Endodermal cell (in vitro differentiated cells): ENCODE measurements around the gene MTHFD2L. TPM values are rescaled to one million over a fixed set of nuclear protein-coding genes. Genes with fewer than 3 reads are reported as not detected.

Source experiments
- DNase-seq: peaks from one replicate; pipeline ENCODE4 v3.0.0-alpha.2; 2017
- H3K27ac ChIP-seq: 2 replicates; pipeline ENCODE4 v1.5.1; 2013; ENCODE audit warnings: mild to moderate bottlenecking, low read depth, low read length, moderate library complexity
- H3K27me3 ChIP-seq: 2 replicates; pipeline ENCODE4 v1.6.1; 2013; ENCODE audit warnings: mild to moderate bottlenecking, low read length, moderate library complexity; ENCODE audit not compliant: insufficient read depth, control insufficient read depth, poor library complexity, severe bottlenecking
- H3K36me3 ChIP-seq: 2 replicates; pipeline ENCODE4 v1.7.0; 2013; ENCODE audit warnings: mild to moderate bottlenecking, low read length, moderate library complexity; ENCODE audit not compliant: control insufficient read depth, insufficient read depth
- H3K4me1 ChIP-seq: one replicate; pipeline ENCODE4 v1.7.0; 2013; ENCODE audit warnings: low read length; ENCODE audit not compliant: control insufficient read depth, insufficient read depth
- H3K4me3 ChIP-seq: 2 replicates; pipeline ENCODE4 v1.5.1; 2013; ENCODE audit warnings: mild to moderate bottlenecking, low read length, moderate library complexity
- H3K9ac ChIP-seq: 2 replicates; pipeline ENCODE4 v1.6.1; 2013; ENCODE audit warnings: mild to moderate bottlenecking, low read length, moderate library complexity; ENCODE audit not compliant: poor library complexity, severe bottlenecking; ENCODE audit errors: extremely low read depth
- H3K9me3 ChIP-seq: 2 replicates; pipeline ENCODE4 v1.6.1; 2013; ENCODE audit warnings: mild to moderate bottlenecking, low read length, moderate library complexity; ENCODE audit not compliant: control insufficient read depth
- H3K27ac Mint-ChIP-seq: 2 replicates; pipeline ENCODE4 v1.8.0; 2020; ENCODE audit warnings: mixed read lengths
- H3K27me3 Mint-ChIP-seq: 2 replicates; pipeline ENCODE4 v1.8.0; 2021; ENCODE audit warnings: mild to moderate bottlenecking, mixed read lengths; ENCODE audit not compliant: insufficient read depth
- H3K36me3 Mint-ChIP-seq: 2 replicates; pipeline ENCODE4 v1.8.0; 2020; ENCODE audit warnings: low read depth, mixed read lengths
- H3K4me1 Mint-ChIP-seq: 2 replicates; pipeline ENCODE4 v1.8.0; 2020; ENCODE audit warnings: mixed read lengths
- H3K4me3 Mint-ChIP-seq: 2 replicates; pipeline ENCODE4 v1.8.0; 2020; ENCODE audit warnings: mild to moderate bottlenecking, moderate library complexity, mixed read lengths
- H3K9me3 Mint-ChIP-seq: 2 replicates; pipeline ENCODE4 v1.8.0; 2020; ENCODE audit warnings: mild to moderate bottlenecking, mixed read lengths
- CTCF ChIP-seq: fragments of 200-600 bp; sonication (generic); conservative IDR thresholded peaks from 2 replicates; pipeline ENCODE4 v1.5.0; 2021; ENCODE audit warnings: antibody characterized with exemption, mild to moderate bottlenecking
- WGBS, 2 experiments: methylation state at CpG; one replicate each; pipeline versions ENCODE4 v1.1.5 to v1.1.7; 2013; ENCODE audit warnings: missing lambda C conversion rate in 2 of 2, mixed read lengths in 1 of 2; ENCODE audit not compliant: insufficient coverage in 1 of 2, insufficient read length in 1 of 2; 5-methylcytosine and 5-hydroxymethylcytosine counted together
- total RNA-seq, 2 donors: library from RNA; stranded (reverse); fragmentation: NEBNext Ultra II Directional in 1 of 2; extraction: Animal tissue kit (Norgen Biotek cat#: 25700) in 1 of 2; gene quantifications; 2 replicates in 1 of 2; 3 replicates in 1 of 2; pipeline ENCODE4 v1.2.1, GENCODE V29; 2021

The MTHFD2L gene
- total RNA-seq, 2 donors from 2014 or later: 10.4 to 11.5 TPM

DNA sequence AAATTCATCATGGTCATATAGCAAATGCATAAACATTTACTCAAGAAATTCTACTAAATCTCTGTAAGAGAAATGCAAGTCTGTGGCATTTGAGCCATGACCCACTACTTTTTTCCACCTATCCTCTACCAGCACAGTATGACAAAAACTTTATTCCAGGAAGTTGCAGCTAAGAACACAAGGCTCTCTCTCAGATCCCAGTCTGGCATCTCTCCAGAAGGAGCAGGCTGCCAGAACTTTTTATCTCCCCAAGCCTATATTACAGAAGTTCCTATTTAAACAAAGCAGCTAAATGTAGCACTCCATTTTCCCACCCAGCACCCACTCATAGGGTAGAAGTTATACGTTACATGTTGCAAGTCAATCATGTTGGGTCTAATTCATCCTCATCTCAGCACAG lies 101.0 kb downstream of the MTHFD2L start:
- H3K36me3 Mint-ChIP-seq: no peaks in the 10 kb centered on the region
- H3K9me3 ChIP-seq: no peaks in the 10 kb centered on the region
- no peak overlapping the region for H3K27ac Mint-ChIP-seq

GRCh38 chr4:74260036-74260435 lies 102.1 kb downstream of the MTHFD2L start:
- H3K4me1 ChIP-seq: peaks cover 5% of the 10 kb centered on the region
- Mint-ChIP-seq H3K4me3 (no peak overlapping the region), H3K4me1 (peaks cover 2% of the 10 kb centered on the region), H3K27me3 (no peaks in the 10 kb centered on the region), H3K9me3 (no peaks in the 10 kb centered on the region), H3K27ac (no peak overlapping the region), H3K36me3 (no peaks in the 10 kb centered on the region)
- no peak overlapping the region for H3K9ac ChIP-seq
- DNase-seq: no peak
- no peaks in the 10 kb centered on the region for H3K27me3 ChIP-seq
- 94 to 100% methylated on average over 1 of the region's 1 CpG for WGBS, 2 experiments
- no peak overlapping the region for H3K27ac ChIP-seq
- no peaks in the 10 kb centered on the region for H3K36me3 ChIP-seq
- TF ChIP-seq CTCF: no peak
- H3K4me3 ChIP-seq: no peak overlapping the region
- H3K9me3 ChIP-seq: no peaks in the 10 kb centered on the region

More for the DNA sequence above, 101.0 kb downstream of the MTHFD2L start:
- TF ChIP-seq CTCF: no peak
- peaks cover 2% of the 10 kb centered on the region for H3K4me1 Mint-ChIP-seq
- Histone ChIP-seq H3K27me3 (no peaks in the 10 kb centered on the region), H3K36me3 (no peaks in the 10 kb centered on the region), H3K27ac (no peak overlapping the region), H3K4me3 (no peak overlapping the region), H3K4me1 (peaks cover 5% of the 10 kb centered on the region), H3K9ac (no peak overlapping the region)
- no peaks in the 10 kb centered on the region for H3K27me3 Mint-ChIP-seq
- DNase-seq: no peak
- no peak overlapping the region for H3K4me3 Mint-ChIP-seq
- 93 to 100% methylated on average over 1 of the region's 1 CpG for WGBS, 2 experiments
- H3K9me3 Mint-ChIP-seq: peaks cover under 1% of the 10 kb centered on the region

DNA sequence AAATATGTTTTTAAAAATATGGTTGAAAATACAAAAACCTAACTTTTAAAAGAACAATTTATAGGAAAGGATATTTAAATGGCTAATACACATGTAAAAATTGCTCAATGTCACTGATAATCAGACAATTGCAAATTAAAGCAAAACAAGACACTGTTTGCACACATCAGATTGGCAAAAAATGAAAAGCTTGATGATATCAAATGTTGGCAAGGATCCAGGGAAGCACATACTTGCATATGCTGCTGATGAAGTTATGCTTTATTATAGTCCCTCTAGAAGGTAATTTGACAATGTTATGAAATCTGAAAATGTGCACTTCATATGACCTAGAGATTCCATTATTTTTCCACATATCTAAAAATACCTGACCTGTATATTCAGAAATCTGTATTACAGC lies 104.6 kb downstream of the MTHFD2L start:
- Histone ChIP-seq H3K9ac (no peak overlapping the region), H3K27me3 (no peaks in the 10 kb centered on the region), H3K4me1 (peaks cover 5% of the 10 kb centered on the region), H3K9me3 (no peaks in the 10 kb centered on the region), H3K36me3 (no peaks in the 10 kb centered on the region), H3K27ac (no peak overlapping the region), H3K4me3 (no peak overlapping the region)
- H3K27me3 Mint-ChIP-seq: no peaks in the 10 kb centered on the region
- no peak for DNase-seq
- peaks cover 2% of the 10 kb centered on the region for H3K4me1 Mint-ChIP-seq
- no peaks in the 10 kb centered on the region for H3K9me3 Mint-ChIP-seq
- H3K36me3 Mint-ChIP-seq: no peaks in the 10 kb centered on the region
- H3K4me3 Mint-ChIP-seq: no peak overlapping the region
- TF ChIP-seq CTCF: no peak
- no peak overlapping the region for H3K27ac Mint-ChIP-seq
